RPMI7951 (cell line): ENCODE measurements around the gene DAZAP2. TPM values are rescaled to one million over a fixed set of nuclear protein-coding genes. Genes with fewer than 3 reads are reported as not detected.

Experiments used
- DNase-seq: peaks from one replicate; pipeline ENCODE4 v3.0.0-alpha.2; 2012; ENCODE audit warnings: low read depth
- total RNA-seq: library from RNA; depleted of rRNA; stranded (reverse); fragments of >200 nt; shearing (Covaris generic); gene quantifications from 2 replicates; pipeline ENCODE4 v1.2.3, GENCODE V29; 2014; rRNA removed

DAZAP2 gene, protein sequence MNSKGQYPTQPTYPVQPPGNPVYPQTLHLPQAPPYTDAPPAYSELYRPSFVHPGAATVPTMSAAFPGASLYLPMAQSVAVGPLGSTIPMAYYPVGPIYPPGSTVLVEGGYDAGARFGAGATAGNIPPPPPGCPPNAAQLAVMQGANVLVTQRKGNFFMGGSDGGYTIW
- 288 and 375 TPM in 2 replicates for total RNA-seq

DNA sequence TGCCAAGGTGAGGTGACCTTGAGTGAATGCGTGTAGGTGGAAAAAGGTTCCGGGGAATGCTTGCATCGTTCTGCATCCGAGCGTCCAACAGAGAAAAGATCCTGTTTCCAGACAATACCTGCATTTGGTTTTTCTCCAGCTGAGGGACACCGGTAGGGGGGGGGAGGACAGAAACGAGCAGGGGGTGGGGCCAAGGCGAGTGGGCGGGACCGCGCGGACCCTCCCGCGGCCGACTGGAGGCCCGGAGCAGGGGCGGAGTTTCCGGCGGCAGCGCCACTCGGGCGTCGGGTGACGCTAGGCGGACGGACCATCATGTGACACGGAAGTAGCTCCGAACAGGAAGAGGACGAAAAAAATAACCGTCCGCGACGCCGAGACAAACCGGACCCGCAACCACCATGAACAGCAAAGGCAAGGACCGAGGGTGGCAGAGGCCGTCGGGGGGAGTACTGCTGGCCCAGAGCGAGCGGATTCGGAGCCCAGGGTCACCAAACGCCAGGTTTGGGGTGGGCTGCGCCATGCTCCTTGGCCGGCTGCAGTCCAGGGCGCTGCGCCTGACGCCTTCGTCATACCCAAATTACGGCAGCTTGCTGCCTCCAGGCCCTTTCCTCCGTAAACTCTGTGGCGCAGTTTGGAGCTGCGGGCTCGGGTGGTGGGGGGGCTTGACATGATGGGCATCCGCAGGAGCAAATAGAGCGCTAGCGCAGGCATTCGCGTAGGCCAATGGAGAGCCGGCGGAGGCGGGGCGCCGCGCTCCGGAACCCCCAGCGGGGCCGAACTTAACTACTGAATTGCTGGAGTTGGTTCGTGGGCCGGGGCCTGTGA, at the start of gene DAZAP2:
Gene DAZAP2, plus strand, starts transcription at position 317 of the 825 bp plus-strand sequence. Its CDS starts 82 bp downstream, at position 399.
- DNase-seq: peak; percentile 91

DNA sequence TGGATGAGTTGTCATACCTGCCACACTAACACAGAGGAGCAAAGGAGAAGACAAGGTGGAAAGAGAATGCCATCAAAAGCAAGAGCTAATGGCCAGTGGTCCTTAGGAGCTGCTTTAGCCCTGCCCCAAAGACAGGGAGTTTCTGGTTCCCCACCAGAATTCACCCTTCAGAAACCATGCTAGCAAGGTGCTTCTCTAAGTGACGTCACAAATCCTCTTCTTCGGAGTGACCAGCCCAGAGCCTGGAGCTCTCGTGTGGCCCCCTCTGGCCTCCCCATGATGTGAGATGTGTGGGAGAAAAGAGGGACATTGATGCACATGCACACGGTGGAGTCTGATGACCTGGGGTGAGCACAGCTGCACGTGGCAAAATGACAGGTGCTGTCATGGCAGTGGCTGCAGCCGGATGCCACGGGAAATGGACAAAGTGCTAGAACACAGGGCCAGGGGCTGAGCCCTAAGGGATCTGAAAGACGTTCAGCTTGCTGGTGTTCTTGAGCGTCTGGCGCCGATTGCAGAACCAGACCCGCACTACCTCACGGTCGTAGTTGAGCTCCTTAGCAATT, 48.8 kb upstream of the DAZAP2 start:
- no peak for DNase-seq

DNA sequence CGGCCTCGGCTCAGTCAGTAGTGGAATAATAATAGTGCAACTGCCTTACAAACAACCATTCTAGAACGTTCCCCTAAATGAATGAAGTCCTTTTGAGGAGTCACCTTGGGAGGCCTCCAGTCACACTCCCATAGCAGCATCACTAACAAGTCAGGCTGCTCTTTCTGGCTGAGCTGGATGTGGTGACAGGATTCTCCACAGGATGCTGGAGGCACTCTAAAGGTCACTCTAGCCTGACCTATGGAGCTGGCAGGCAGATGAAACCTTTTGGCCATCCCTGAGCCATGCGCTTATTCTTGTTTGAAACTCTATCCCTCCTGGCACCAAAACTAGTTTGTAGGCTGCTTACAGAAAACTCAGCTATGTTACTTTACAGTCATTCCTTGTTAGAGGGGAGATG, 47.8 kb upstream of the DAZAP2 start:
- no peak for DNase-seq

DNA sequence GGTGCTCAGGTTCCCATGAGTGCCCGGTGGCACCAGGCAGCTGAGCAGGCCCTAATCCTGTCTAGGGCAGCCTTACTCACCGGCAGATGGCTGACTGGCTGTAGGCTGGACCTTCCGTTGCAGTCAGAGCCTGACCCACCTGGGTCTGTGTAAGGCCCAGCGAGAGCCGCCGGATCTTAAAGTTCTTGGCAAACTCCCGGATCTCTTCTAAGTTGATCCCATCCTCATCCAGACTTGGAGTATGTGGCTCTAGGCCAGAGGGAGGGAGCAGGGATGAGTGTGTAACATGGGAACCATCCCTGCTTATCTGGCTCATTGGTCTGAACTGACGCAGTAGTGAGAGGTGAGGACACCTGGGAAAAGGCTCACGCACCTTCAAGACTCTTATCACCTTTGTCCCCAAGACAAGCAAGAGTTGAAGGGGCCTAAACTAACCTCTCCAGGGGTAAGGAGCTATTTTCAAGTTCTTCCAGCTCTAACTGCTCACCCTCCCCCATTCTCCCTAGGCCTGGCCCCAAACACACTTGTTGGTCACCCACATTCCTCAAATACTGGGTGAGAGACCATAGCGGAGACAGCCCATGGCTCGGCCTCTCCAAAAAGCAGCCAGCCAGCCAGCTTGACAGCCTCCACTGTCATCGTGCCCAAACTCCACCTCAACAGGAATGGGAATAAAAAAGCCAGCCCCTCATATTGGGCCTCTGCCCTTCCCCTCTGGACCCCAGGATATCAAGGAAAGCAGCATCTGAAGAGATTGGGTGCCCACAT, 46.9 kb upstream of the DAZAP2 start:
- DNase-seq: no peak

DNA sequence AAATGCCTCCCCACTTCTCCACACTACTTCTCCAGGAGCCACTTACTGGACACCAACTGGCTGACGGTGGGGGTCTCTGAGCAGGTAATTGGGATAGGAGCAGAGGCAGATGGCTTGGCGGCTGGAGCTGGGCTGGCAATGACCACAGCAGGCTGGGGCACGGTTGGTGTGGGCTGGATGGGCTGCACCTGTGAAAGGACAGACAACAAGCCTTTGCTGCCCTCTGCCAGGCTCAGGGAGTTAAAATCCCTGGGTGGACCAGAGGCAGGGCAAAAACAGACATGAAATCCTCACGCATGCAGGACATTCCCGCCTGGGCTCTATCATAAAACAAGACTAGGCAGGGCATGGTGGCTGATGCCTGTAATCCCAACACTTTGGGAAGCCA, 46.3 kb upstream of the DAZAP2 start:
- no peak for DNase-seq

DNA sequence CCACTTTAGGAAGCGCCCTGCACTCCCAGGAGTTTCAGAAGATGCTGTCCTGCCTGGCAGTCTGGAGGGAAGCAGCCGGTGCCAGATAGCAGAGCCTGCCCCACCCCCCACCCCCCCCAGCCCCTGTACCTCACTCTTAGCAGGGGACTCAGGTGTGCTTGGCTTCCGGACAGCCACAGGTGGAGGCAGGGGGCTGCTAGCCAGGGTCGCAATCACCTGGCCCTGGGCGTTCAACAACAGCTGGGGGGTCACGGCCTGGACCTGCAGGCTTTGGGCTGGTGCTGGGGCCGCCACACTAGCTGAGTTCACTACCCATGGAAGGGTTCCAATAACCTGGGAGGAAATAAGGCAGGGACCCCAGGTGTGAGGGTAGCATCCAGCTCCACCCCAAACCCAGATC, 42.8 kb upstream of the DAZAP2 start:
- no peak for DNase-seq

DNA sequence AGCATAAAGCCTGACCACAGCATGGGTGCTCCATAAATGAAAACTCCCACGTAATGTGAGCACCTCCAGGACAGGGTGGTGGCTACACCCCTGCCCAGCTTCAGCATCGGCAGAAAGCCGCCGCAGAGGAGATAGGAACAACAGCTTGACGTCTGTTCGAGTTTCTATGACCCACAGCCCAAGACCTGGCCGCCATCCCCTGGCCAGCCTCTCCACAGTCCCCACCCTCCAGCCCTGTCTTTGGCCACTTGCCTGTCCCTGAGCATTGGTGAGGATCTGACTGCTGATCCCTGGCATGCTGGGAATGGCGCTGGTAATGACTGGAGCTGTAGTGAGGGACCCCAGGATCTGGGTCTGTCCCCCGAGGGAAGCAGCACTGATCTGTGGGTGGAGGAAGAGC, 42.1 kb upstream of the DAZAP2 start:
- DNase-seq: no peak

DNA sequence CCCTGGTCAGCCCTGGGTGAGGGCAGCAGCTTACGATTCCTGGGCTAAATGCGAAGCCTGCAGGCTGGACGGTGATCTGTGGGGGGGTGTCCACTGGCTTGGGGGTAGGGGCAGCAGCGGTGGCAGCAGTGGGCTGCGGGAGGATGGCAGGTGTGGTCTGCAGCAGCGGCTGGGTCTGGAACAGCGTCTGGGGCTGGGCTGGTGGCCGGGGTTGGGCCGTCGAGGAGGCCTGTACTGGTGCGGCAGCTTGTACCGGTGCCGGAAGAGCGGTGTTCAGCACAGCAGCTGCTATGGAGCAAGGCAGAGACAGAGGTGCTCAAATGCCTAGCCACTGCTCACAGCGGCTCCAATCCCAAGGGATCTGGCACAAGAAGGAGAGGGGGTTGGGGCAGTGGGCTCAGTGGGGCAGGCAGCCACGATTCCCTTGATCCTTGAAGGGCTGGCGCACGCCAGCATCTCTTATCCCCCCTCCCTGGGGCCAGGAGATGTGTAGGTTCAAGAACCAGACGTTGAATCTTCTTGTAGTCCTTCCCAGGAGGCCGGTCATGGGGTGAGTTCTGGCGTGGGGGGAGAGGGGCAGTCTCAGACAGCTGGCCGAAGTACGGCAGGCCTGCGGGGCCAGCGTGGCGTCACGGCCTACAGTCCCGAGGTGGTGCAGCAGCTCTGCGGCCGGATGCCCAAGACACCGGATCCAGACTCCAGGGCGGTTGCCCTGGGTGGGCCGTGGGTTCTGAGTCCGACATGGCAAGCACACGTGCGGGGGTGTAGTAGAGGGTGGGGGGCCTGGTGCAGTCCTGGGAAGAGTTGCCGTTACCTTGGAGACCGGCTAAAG, 40.7 kb upstream of the DAZAP2 start:
- DNase-seq: no peak

DNA sequence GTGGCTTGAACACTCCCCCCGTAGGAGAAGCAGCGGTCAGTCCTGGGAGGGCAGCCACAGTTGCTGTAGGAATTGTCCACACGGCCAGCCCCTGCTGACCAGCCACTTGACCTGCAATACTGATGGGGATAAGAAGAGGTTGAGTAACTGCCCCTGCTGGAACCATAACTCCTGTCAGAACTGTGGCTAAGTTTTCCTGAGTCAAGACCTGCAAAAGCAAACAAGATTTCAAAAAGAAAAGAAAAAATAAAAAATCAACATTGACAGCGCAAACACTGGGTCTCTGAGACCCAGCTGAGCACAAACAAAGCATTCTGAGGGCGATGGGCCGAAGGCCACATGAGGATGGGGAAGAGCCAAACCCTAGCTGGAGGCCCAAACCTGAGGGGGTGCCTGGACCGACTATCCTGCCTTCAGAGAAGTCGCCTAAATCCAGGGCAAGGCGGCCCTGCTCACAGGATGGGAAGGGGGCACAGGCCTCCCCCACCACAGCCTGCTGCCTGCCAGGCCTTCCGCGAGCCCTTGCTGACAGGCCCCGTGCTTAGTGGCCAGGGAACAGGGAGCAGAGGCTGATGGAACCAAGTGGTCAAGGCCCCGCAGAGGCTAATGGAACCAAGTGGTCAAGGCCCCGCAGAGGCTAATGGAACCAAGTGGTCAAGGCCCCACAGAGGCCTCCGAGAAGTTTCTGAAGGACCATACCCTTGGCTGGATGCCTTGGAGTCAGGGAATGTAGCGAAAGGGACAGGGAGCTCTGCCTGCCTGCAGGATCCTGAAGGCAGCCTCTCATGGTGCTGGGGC, 39.9 kb upstream of the DAZAP2 start:
- no peak for DNase-seq

DNA sequence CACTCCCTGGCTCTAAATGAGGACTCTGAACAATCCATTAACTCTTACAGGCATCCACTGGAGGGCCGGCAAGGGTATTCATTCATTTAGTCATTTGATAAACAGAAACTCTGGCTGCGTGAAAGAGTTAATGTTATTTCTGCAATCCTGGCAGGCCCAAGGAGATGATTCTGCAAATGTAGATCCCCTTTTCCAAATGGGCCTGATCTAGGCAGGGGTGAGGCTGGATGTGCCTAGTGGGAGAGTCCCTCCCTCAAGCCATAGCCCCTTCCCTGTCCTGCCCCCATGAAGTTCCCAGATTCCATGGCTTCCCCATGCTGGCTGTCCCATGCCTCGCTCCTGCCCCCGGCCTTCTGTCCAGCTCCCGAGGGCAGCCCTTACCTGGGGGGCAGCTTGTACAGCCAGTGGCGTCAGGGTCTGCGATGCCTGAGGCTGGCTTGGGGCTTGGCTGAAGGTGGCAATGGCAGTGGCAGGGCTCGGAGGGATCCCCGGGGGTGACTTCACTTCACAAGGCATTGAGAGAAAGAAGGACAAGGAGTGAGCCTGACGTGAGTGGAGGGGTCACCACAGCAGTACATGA, 39.2 kb upstream of the DAZAP2 start:
- no peak for DNase-seq

DNA sequence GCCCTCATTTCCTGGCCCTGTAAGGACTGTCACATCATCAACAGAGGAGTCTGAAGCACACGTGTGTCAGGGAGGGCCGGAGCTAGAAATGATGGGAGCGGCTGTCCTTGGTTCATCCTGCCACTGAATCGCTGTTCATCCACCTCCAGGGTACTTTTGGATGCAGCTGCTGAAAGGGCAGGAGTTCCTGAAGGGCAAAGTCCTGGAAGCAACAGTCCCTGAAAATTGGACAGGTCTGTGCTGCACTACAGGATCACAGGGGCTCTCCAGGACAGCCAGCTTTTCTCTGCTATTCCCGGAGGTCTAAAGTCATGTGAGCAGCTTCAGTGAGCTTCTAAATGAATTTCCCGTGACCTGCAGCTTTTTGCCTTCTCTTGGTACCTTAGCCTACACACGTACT, 38.5 kb upstream of the DAZAP2 start:
- no peak for DNase-seq

DNA sequence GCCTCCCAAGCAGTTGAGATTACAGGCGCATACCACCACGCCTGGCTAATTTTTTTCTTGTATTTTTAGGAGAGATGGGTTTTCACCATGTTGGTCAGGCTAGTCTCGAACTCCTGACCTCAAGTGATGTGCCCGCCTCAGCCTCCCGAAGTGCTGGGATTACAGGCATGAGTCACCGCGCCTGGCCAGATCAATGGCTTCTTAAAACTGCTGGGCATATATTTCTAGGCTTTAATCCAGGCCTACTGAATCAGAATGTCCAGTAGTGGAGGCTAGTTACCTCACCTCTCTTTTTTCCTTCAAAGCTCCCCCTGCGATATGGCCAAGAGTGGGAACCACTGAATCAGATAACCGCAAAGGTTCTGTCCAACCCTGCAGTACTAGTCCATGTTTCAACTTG, 37.8 kb upstream of the DAZAP2 start:
- DNase-seq: no peak

DNA sequence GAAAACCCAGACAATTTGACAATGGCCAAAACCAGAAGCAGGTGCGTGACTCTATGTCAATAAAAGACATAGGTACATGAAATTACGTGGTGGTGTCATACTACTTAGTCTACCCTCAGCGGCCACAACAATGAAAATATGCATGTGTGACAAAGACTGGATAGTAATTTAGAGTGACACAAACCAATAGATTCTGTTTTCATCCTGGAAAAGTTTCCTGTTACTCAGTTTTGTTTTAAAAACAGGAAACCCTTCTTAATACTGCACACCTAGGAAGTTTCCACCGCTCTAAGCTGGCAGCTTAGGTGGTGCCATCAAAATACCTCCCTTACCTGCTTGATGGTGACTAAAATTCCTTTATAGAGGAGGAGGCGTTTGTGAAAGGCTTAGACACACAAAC, 35.9 kb upstream of the DAZAP2 start:
- DNase-seq: no peak

DNA sequence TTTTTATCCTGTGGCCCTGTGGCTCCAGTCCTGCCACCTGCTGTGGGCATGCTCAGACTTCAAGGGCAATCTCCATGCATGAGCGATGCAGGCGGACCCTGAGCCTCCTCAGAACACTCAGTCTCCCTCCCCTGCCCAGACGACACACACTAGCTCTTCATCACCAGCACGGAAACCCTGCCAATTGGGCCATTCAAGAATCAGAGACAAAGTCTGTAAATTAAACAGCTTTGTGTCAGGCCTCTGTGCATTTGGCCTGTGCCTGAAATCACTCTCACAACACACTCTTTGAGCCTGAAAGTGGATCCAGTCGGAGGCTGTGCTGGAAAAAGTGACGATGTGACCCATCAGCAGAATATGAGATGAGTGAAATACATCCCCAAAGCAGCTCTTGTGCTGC, 33.3 kb upstream of the DAZAP2 start:
- DNase-seq: no peak

DNA sequence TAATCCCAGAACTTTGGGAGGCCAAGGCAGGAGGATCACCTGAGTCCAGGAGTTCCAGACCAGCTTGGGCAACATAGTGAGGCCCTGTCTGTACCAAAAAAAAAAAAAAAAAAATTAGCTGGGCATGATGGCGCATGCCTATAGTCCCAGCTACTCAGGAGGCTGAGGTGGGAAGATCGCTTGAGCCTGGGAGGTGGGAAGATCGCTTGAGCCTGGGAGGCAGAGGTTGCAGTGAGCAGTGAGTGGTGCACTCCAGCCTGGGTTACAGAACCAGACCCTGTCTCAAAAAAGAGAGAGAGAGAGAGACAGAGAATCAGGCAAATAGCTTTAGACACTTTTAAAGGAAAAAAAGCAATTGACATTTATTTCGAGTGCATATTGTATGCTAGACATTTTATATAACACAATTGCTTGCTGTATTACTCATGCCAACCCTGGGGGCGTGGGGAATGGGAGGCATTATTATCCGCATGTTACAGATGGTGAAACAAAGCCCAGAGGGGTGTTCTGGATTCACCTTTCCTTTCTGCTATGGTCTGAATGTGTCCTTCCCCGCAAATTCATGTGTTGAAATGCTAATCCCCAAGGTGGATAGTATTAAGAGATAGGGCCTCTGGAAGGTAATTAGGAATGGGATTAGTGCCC, 30.5 kb upstream of the DAZAP2 start:
- no peak for DNase-seq

DNA sequence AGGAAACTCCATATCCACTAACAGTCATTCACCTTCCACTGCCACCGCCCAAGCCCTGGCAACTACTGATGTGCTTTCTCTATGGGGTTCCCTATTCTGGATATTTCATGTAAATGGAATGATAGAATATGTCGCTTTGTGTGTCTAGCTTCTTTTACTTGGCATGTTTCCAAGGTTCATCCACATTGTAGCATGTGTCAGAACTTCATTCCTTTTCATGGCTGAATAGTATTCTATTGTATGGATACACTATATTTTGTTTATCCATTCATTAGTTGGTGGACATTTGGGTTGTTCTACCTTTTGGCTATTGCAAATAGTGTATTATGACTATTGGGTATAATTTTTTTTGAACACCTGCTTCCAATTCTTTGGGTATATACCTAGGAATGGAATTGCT, 29.4 kb upstream of the DAZAP2 start:
- DNase-seq: no peak

DNA sequence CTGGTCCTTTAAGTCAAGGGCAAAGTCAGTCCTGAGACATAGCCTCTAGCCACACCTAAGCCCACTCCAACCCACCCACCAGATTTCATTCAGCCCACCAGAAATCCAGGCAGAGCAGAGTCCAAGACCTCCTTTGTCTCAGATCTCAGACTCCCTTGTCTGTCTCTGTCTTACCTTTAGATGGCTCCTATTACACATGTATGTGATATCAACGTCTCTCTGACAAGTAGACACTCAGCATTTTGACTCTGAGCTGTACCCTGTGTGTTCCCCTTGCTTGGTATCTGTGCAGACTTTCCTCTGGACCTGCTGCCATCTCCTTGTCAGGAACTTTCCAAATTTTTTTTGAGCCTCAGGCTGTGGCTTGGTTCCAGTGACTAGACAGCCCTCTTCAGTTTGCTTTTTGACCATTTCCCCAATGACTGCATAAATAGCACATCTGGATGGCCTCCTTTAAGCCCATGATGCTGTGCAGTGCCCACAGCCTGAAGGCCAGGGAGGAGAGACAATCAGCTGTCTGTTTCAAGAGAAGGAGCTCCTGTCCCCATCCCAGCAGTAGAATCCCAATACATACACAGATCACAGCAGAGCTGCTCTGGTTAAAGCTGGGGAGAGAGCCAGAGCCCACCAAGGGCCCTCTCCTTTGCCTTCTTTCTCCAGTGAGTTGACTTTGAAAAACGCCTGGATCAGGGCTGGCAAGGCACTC, 27.8 kb upstream of the DAZAP2 start:
- DNase-seq: peak; percentile 7

DNA sequence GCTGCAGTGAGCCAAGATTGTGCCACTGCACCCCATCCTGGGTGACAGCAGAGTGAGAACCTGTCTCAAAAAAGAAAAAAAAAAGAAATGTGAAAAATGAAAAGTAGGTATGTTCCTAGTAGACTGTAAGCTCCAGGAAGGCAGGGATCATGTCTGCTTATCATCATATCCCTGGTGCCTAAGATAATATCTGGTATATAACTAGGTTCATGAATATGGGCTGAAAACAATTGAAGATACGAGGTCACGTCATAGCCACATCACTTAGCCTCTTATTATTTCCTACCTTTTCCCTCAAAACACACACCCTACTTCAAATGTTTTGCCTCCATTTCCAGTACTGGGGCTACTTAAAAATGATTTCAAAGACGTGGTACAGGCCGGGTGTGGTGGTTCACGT, 23.7 kb upstream of the DAZAP2 start:
- no peak for DNase-seq

DNA sequence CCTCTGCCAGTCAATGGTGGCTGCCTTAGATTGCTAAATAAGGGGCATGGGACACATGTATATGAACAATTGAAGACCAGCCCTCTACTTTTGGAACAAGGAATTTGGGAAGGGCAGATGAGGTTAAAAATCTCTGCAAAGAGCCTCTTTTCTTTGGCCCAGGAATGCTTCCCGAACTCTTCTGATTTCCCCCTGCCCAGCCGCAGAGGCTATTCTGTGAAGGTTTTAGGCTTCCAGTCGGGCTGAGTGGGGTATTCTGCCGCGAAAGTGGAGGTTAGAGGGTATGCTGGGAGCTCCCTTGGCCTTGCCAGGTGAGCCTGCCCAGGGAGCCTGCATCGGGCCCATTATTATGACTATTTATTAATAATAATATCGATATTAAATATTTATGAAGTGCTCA, 22.0 kb upstream of the DAZAP2 start:
- DNase-seq: no peak
